OCI-LY3 (cell line): ENCODE data around the gene NUP210L.
"Not testable (repeated sequence)": the region's sequence is repeated elsewhere in the genome, so short reads cannot be mapped to it uniquely, and the experiment has no call there.

Experiments used
- H2AFZ ChIP-seq: fragments of 200-600, 300-600 bp; shearing (Covaris generic); 2 replicates; pipeline ENCODE4 v1.6.0; 2014; ENCODE audit warnings: antibody characterized with exemption, low read depth, low read length
- H3K27ac ChIP-seq: fragments of 200-600, 300-600 bp; sonication (generic); 2 replicates; pipeline ENCODE4 v1.5.1; 2014; ENCODE audit warnings: mild to moderate bottlenecking, low read length, moderate library complexity, mixed read lengths
- H3K27me3 ChIP-seq: fragments of 200-600, 300-600 bp; sonication (generic); 2 replicates; pipeline ENCODE4 v1.6.1; 2014; ENCODE audit warnings: low read depth, low read length, mixed read lengths
- H3K36me3 ChIP-seq: fragments of 200-600, 300-600 bp; sonication (generic); replicated peaks from 2 replicates; pipeline ENCODE3; 2014; ENCODE audit warnings: low read depth, low read length, mixed read lengths
- H3K4me1 ChIP-seq: fragments of 300-600, 200-600 bp; sonication (generic); 2 replicates; pipeline ENCODE4 v1.6.1; 2014; ENCODE audit warnings: low read length, mixed read lengths
- H3K4me2 ChIP-seq: fragments of 200-600, 300-600 bp; sonication (generic); 2 replicates; pipeline ENCODE4 v1.6.1; 2014; ENCODE audit warnings: low read length, mixed read lengths
- H3K4me3 ChIP-seq: fragments of 300-600, 200-600 bp; sonication (generic); 2 replicates; pipeline ENCODE4 v1.5.1; 2014; ENCODE audit warnings: antibody characterized with exemption, mild to moderate bottlenecking, low read length, moderate library complexity
- H3K79me2 ChIP-seq: fragments of 300-600, 200-600 bp; shearing (Covaris generic); 2 replicates; pipeline ENCODE4 v1.6.1; 2014; ENCODE audit warnings: mild to moderate bottlenecking, low read length, mixed read lengths
- H3K9ac ChIP-seq: fragments of 300-600, 200-600 bp; shearing (Covaris generic); 2 replicates; pipeline ENCODE4 v1.6.0; 2014; ENCODE audit warnings: mild to moderate bottlenecking, low read length, moderate library complexity
- H3K9me3 ChIP-seq: fragments of 200-600, 300-600 bp; shearing (Covaris generic); 2 replicates; pipeline ENCODE4 v1.6.1; 2014; ENCODE audit warnings: low read length, mixed read lengths; ENCODE audit not compliant: insufficient read depth
- H4K20me1 ChIP-seq: fragments of 200-600, 300-600 bp; sonication (generic); 2 replicates; pipeline ENCODE4 v1.6.1; 2016; ENCODE audit warnings: low read length, mixed read lengths; ENCODE audit not compliant: insufficient read depth
- EZH2phosphoT487 ChIP-seq: fragments of 200-600 bp; shearing (Covaris generic); IDR thresholded peaks from 2 replicates; pipeline ENCODE4 v1.6.1; 2018; ENCODE audit warnings: antibody characterized with exemption, mixed run types, low read depth
- TF ChIP-seq, protein P1 (sequence below): fragments of 200-600, 300-600 bp; sonication (generic); IDR thresholded peaks from 2 replicates; pipeline ENCODE4 v1.5.1; 2014; ENCODE audit warnings: antibody characterized with exemption, low read length, low read depth

The NUP210L gene

DNA sequence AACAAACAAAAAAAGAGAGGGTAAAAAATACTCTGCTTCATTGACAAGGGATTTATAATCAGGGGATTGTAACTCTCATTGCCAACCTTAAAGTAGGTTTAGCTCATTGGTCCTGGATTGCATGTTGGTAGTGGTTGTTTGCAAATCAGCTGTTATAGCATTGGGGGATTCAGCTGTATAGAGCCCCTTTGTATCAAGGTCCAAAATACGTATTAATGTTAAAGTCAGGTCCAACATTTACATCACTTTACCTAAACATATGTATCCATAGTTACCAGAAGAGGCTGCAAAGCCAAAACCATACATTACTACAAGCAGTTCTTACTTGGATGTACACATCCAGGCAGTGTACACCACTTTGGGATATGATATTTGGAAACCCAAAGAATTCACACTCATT lies 134.9 kb downstream of the NUP210L start:
- H3K27ac ChIP-seq, result no peak overlapping the region
- H3K9ac ChIP-seq, result no peak overlapping the region
- no peak overlapping the region for H3K4me3 ChIP-seq
- no peaks in the 10 kb centered on the region for H3K9me3 ChIP-seq
- no peaks in the 10 kb centered on the region for H3K36me3 ChIP-seq
- H2AFZ ChIP-seq, result no peak overlapping the region
- TF ChIP-seq EZH2phosphoT487, result no peak
- TF ChIP-seq, protein P1, sequence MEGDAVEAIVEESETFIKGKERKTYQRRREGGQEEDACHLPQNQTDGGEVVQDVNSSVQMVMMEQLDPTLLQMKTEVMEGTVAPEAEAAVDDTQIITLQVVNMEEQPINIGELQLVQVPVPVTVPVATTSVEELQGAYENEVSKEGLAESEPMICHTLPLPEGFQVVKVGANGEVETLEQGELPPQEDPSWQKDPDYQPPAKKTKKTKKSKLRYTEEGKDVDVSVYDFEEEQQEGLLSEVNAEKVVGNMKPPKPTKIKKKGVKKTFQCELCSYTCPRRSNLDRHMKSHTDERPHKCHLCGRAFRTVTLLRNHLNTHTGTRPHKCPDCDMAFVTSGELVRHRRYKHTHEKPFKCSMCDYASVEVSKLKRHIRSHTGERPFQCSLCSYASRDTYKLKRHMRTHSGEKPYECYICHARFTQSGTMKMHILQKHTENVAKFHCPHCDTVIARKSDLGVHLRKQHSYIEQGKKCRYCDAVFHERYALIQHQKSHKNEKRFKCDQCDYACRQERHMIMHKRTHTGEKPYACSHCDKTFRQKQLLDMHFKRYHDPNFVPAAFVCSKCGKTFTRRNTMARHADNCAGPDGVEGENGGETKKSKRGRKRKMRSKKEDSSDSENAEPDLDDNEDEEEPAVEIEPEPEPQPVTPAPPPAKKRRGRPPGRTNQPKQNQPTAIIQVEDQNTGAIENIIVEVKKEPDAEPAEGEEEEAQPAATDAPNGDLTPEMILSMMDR, result no peak
- H3K79me2 ChIP-seq, result no peaks in the 10 kb centered on the region
- H4K20me1 ChIP-seq, result no peaks in the 10 kb centered on the region
- no peak overlapping the region for H3K4me2 ChIP-seq
- H3K27me3 ChIP-seq, result no peaks in the 10 kb centered on the region
- H3K4me1 ChIP-seq, result no peaks in the 10 kb centered on the region

DNA sequence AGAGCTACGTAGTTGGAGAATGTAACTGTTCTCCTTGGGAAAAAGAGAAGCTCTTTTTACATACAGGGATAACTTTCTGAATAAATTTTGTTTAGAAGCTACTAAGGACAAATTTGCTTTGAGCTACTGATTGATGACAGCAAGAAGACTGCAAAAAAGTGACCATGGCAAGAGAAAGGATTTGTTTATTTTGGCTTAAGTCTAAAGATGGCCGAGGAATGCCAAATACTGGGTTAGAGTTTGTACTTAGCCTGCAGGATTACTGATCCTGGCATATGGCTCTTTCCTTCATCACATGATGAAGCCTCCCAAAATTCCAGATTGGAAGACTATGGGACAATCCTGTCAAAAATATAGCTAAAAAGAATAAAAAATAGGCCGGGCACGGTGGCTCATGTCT lies 135.6 kb downstream of the NUP210L start:
- H3K79me2 ChIP-seq, result no peaks in the 10 kb centered on the region

DNA sequence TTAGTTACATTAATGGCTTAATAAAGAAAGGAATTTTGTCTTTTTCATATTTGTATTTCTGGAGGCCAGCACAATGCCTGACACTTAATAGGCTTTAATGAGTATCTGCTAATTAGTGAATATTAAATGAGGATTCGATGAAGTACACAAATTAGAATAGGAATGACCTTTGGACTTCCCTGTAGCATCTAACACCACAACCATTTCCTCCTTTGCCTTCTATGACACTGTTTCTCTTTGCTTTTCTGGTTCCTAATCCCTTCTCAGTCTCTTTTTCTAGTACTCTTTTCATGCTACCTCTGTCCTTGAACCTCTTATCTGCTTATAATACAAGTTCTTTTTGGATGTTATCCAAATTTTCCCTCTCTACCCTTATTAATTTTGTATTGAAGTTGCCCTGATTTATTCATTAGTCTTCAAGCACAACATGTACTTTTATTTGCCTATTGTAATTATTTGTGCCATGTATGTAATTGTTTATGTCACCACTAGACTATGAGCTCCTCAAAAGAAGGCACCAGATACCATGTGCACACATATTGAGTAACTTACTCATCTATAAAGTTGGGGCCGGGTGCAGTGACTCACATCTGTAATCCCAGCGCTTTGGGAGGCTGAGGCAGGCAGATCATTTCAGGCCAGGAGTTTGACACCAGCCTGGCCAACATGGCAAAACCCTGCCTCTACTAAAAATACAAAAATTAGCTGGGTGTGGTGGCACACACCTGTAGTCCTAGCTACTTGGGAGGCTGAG lies 140.5 kb downstream of the NUP210L start:
- Histone ChIP-seq H3K79me2 (no peaks in the 10 kb centered on the region), H3K4me1 (no peaks in the 10 kb centered on the region), H3K27ac (no peak overlapping the region), H3K9ac (no peak overlapping the region), H3K9me3 (no peaks in the 10 kb centered on the region), H2AFZ (no peak overlapping the region), H4K20me1 (no peaks in the 10 kb centered on the region), H3K4me2 (no peak overlapping the region), H3K4me3 (no peak overlapping the region), H3K36me3 (no peaks in the 10 kb centered on the region), H3K27me3 (no peaks in the 10 kb centered on the region)
- TF ChIP-seq EZH2phosphoT487, result no peak
- TF ChIP-seq, protein P1, result no peak

More for the DNA sequence above, 135.6 kb downstream of the NUP210L start:
- H3K27ac ChIP-seq, result no peak overlapping the region
- H2AFZ ChIP-seq, result no peak overlapping the region
- H3K36me3 ChIP-seq, result no peaks in the 10 kb centered on the region
- H3K9ac ChIP-seq, result no peak overlapping the region
- H3K9me3 ChIP-seq, result no peaks in the 10 kb centered on the region
- TF ChIP-seq, protein P1, result no peak
- no peak for TF ChIP-seq EZH2phosphoT487
- H3K27me3 ChIP-seq, result no peaks in the 10 kb centered on the region
- H4K20me1 ChIP-seq, result no peaks in the 10 kb centered on the region
- H3K4me2 ChIP-seq, result no peak overlapping the region
- H3K4me1 ChIP-seq, result no peaks in the 10 kb centered on the region
- no peak overlapping the region for H3K4me3 ChIP-seq

DNA sequence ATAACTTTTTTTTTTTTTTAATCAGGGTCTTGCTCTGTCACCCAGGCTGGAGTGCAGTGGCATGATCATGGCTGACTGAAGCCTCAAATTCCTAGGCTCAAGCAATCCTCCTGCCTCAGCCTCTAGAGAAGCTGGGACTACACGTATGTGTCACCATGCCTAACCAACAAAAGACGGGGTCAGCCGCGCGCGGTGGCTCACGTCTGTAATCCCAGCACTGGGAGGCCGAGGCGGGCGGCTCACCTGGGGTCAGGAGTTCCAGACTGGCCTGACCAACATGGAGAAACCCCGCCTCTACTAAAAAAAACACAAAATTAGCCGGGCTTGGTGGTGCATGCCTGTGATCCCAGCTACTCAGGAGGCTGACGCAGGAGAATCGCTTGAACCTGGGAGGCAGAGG lies 142.3 kb downstream of the NUP210L start:
- H3K27ac ChIP-seq, H3K36me3 ChIP-seq, H3K9ac ChIP-seq, H3K4me2 ChIP-seq, H2AFZ ChIP-seq, H3K27me3 ChIP-seq, H3K79me2 ChIP-seq, H3K4me3 ChIP-seq, H4K20me1 ChIP-seq, H3K4me1 ChIP-seq, H3K9me3 ChIP-seq: not testable (repeated sequence)

DNA sequence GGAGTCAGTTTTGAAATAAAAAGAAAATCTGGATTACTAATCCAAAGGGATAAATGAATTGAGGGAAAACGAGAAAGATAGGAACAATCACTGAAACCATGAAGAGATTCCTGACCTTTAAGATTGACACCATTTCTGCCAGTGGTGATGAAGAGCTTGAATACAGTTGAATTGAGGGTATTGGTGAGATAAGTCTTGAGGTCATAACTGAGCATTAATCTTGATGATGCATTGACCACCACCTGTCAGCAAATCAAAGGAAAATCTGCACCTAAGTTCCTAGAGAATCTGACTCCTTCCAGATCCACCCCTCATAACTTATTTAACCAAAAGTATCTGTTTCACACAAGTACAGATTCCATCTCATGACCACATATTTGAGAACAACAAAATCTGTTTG lies 142.7 kb downstream of the NUP210L start:
- Histone ChIP-seq H3K27me3 (no peaks in the 10 kb centered on the region), H3K9me3 (no peaks in the 10 kb centered on the region), H3K36me3 (no peaks in the 10 kb centered on the region), H3K79me2 (no peaks in the 10 kb centered on the region), H3K27ac (no peak overlapping the region), H3K4me3 (no peak overlapping the region), H4K20me1 (no peaks in the 10 kb centered on the region), H3K9ac (no peak overlapping the region), H3K4me1 (no peaks in the 10 kb centered on the region), H2AFZ (no peak overlapping the region), H3K4me2 (no peak overlapping the region)
- no peak for TF ChIP-seq EZH2phosphoT487
- TF ChIP-seq, protein P1, result no peak
